Putamen (tissue), 1 donor: ENCODE results near the gene ADGRD1.
"Not testable (repeated sequence)": the region's sequence is repeated elsewhere in the genome, so short reads cannot be mapped to it uniquely, and the experiment has no call there.

Source experiments
- DNase-seq: peaks from one replicate; pipeline ENCODE4 v3.0.0-alpha.2; 2016; ENCODE audit warnings: low spot score

The ADGRD1 gene

DNA sequence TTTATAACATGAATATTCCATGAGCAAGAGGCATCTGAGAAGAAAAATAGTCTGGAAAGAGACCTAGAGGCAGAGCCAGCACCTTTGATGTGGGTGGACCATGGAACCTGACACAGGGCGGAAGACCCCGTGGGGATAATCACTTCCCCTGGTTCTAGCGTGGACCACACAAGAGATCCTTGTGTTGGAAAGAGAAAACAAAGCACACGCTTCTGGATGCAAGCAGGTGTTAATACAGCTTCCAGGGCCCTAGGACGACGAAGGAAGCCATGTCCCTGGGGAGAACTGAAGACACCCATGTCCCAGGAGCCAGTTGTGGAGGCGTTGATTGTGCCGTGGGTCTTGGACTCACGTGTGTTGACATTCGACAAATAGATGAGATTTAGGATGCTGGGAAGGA is 102.9 kb downstream of the ADGRD1 start:
- DNase-seq: no peak

DNA sequence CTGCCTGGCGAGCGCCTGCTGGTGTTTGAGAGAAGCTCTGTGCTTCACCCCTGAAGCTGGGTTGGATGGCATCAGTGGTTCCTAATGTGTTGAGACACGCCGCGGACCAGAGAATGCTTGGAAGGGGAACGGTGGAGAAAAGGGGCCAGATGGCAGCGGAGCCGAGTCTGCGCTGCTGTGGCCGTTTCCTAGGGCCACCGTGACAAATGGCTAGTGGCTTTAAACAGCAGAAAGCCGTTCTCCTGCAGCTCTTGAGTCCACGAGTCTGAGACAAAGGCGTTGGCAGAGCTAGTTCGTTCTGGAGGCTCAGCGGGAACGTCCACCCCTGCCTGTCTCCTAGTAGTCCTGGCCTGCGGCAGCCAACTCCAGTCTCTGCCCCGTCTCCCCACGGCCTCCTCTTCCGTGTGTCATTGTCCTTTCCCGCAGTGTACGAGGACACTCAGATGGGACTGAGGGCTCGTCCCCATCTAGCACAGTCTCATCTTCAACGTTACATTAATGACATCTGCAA is 103.6 kb downstream of the ADGRD1 start:
- no peak for DNase-seq

DNA sequence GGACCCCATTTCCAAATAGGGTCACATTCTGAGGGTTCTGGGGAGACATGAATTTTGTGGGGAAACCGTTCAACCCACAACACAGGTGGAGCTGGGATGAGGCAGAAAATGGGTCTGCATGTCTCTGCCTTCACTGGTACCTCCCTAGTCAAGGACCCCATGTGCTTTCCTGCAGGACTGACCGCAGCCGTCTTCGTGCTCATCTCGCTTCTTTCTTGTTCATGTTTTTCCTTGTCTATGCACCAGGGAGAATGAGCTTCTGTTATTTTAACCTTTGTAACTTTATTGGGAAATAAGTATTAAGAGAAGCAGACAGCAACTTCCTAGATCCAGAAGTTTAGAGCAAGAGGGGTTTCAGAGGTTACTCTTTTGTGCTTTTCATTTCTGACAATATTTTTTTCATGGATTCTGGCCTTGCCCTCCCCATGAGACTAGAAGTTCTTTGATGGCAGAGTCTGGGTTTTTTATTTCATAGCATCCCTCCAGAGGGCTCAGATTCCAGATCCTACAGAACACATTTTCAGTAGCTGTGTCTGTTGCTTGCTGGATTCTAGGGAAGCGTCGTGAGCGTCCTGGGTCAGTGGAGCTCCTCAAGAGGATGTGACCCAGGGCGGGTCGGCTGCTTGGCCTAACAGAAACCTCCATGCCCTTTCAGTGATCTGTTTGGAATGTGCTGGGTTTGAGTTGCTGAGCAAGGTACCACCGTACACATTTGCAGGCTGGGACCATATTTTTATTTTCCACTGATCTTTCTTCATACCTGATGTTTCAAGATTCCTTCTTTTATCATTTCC is 104.2 kb downstream of the ADGRD1 start:
- no peak for DNase-seq

DNA sequence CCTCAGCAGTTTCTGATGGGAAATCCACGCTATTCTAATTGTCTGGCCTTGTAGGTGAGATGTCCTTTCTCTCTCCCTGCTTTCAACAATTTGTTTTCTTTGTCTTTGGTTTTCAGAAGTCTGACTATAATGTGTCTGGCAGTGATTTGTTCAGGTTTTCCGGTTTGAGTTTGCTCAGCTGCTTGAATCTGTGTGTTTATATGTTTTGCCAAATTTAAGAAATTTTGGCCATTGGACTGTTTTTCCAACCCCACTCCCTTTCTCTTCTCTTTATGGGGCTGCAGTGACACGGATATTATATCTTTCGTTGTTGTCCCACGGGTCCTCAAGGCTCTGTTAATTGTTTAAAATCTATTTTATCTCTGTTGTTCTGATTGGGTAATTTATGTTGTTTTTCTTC is 105.0 kb downstream of the ADGRD1 start:
- DNase-seq: no peak

DNA sequence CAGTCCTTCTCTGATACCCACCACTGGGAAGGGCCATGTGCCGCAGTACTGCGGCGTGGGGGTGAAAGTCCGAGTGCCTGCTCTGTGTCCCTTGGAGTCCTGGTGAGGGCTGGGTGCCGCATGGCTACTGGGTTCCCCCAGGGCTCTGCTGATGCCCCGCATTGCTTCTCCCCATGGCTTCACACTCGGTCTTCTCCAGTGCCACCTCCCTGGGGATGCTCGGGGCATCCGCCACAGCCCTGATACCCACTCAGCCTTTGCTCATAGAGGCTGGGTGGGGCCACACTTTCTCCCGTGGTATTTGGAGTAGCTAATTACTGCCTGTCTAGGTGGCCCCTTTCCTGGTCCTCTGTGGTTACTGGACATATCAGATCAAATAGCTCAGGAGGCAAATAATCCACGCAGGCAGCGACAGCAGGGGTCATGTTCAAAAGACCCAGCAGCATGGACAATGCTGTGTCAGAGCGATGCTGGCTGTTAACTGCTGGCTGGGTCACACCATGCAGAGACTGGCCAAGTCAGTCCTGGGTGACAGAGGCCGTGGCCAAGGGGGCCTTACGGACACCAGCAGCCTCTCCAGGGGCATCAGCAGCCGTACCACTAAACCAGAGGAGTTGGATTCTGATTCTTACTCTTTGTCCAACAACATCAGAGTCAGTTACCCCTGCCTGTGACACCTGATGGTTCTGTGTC is 106.5 kb downstream of the ADGRD1 start:
- DNase-seq: no peak

DNA sequence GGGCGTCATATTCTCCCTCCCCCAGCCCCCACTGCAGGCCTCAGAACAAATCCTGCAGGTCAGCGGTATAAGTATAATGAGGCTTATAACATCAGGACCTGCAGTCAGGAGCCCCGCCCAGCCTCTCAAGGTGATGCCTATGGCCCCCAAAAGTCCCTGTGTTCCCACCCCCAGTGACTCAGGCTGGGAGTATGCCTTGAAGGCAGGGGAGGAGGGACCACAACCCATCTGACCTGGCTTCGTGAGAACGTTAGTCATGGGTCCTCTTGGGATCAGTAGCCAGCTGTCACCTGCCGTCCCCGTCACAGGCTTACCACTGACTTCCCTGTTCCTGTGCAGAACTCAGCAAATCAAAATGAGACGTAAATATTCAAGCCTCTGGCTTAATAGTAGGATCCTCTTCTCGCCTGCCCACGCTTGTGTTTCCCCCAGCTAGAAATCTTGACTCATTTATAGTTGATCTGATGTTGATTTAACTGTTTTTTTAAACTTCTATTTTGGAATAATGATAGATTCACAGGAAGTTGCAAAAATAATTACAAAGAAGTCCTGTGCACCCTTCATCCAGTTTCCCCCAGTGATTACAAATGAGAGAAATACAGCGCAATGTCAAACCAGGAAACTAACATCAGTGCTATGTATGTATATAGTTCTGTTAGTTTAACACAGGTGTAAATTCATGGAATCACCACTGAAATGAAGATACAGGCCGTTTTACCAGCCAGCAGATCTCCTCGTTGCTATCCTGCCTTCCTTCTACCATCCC is 107.5 kb downstream of the ADGRD1 start:
- no peak for DNase-seq

DNA sequence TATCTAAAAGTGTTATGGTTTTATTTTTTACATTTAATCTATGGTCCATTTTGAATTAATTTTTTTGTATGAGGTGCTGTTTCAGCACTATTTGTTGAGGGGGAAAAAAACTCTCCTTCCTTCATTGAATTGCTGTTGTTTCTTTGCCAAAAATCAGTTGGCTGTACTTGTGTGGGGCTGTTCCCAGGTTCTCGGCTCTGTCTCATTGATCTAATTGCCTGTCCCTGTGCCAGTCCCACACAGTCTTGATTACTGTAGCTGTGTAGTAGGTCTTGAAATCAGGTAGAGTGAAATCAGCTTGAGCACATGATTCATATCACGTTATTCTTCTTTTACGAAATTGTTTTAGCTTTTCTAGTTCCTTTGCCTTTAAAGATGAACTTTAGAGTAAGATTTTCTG is 109.7 kb downstream of the ADGRD1 start:
- no peak for DNase-seq

DNA sequence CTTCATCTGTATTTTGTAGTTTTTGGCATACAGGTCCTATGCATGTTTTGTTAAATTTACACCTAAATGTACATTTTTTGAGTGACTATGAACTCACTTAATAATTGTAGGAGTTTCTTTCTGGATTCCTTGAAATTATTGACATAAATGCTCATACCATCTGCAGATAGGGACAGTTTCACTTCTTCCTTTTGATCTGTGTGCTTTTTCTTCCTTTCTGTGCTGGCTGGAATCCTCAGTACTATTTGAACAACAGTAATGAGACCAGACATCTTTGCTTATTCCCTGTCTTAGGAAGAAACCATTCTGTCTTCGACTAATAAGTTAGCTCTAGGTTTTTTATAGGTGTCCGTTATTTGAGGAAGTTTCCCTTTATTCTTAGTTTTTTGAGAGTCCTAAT is 110.3 kb downstream of the ADGRD1 start:
- DNase-seq: no peak

DNA sequence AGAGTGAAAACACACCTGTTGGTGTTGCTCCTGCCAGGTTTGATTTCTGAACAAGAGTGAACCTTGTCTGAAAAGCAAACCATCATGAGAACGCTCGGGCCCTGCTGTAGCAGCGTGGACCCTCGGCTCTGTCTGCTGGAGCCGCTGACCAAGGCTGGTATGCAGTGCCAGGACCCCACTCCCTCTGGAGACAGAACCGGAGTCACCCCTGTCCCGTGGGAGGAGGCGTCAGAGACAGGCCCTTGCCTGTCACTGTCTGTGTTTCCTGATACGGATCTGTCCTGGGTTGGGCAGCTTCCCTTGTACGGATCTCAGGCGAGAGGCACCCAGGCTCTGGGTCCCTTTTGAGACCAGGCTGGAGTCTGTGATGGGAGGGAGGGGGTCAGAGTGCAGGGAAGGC is 111.6 kb downstream of the ADGRD1 start:
- DNase-seq: no peak

DNA sequence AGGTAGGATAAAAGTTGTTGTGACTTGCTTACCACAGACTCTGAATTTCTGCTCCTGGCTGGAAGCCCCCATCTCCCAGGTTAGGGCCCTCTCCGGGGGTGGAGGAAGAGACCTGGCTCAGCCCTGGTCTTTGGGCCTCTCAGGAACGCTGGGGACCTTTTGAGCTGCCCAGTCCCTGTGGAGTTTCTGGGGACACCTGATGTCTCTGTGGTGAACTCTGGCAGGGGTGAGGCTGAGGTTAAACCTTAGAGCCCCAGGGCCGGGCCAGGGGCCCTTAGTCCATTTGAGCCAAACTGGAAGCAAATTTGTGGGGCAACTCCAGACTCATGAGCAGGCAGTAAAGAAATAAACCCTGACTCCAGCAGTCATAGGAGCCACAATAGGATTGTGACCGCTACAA is 112.1 kb downstream of the ADGRD1 start:
- DNase-seq: no peak

DNA sequence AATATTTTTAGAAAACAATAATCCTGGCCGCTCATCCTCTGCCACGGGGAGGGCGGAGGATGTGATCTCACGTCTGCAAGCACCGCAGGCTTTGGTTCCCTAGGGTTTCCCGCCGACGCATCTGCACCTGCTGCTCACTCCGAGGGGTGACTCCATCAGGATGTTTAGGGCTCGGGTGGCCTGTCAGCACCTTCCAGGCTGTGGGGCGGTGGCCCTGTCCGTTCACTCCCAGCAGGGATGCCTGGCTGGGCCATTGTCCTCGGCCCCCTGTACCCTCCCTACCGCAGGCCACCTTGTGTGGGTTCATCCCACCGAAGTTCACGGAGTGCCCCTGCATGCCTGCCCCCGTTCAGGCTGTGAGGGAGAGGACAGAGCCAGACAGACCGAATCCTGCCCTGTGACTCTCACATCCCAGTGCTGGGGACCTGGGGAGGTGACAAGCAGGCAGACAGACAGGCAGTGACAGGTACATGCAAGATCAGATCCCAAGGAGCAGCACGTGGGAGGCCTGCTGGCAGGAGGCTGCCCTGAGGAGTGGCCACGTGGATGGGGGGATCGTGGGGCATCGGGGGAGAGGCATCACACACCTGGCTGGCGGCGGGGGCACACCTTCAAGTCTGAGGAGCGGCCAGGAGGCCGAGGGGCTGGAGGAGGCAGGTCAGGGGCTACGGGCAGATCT is 112.6 kb downstream of the ADGRD1 start:
- no peak for DNase-seq

DNA sequence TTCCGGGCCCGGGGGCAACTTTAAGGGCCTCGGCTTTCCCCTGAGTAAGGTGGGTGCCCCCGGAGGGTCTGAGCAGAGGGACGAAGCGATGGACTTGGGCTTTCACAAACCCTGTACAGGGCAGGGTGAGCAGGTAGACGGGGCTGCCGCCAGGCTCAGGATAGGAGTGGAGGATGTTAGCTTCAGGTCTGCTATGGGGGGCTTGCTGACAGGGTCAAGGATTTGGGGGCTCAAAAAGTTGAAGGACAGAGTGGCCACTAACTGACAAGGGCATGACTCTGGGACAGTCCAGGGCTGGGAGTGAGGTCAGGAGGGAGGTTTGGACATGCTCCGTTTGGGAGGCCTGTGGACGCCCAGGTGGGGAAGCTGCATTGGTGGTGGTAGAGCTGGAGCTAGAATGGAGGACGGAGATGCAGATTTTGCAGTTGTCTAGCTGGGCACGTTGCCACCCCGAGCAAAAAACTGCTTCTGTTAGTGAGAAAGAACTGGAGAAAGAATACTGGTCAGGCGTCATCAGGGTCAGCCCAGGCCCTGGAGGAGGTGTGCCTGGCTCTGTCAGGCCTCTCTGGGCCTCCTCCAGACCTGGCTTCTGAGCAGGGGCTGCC is 113.3 kb downstream of the ADGRD1 start:
- DNase-seq: no peak

DNA sequence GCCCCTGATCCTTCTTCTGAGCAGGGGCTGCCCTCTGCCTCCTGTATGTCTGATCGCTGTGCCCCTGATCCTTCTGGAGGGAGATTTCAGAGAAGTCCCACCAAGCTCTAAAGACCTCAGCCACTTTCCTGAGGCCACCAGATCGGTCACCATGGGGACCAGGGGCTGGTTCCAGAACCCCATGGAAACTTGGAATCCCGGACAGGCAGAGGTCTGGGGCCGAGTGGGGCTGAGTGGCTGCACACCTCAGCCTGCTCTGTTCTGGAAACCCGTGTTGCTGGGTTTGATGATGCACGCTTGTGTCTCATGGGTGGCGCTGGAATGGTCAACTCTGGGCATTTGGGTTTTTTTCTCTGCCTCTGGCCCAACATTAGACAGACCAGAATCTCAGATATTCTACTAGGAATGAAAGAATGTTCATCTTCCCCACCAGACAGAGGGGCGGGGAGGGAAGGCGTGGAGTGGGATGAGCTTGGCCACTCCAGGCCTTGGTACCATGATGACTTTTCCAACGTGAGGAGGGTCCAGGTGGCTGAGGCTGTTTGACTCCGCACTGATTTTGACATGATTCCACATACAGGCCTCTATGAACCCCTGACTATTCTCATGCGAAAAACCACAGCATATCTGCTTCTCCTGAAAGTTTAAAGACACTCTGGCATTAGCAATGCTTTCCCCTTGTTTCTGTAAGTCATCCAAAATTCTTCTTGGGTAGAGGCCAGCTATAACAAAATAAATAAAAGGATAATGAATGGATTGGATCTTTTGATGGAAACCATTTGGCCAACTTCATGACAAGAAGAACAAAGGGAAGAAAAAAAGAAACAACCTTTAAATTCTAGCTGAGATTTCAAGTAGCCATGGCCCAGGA is 114.5 kb downstream of the ADGRD1 start:
- no peak for DNase-seq

DNA sequence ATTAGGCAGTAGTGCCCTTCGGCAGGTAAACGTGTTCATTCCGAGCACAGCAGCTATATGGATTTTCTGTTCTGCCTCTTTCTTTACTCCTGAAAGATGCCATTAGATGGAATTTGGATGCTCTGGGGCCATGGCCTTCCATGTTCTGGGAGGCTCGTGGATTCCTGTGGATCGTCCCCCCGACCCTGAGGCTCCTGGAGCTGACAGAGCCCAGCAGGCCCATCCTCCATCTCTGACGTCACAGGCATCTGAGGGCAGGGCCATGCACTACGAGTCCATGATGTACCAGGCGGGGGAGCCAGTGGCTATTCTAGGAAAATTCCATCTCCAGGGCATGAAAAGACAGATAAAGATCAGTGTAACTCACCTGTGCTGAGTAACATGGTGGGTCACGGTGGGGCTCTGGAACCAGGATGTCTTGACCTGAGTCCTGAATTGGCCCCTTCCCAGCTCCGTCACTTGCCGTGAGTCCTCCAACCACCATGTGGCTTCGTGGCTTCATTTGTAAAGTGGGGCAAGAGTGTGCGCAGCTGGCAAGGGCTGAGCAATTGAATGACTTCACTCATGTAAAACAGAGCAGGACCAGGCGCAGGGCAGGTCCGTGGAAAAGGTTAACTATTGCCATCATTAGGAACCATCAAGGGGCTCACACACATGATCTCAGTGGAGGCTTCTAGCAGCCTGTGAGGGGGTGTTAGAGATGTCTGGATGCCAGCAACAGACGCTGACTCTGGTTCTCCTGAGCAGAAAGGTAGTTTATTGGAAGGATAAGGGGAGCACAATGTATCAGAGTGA is 115.4 kb downstream of the ADGRD1 start:
- DNase-seq: not testable (repeated sequence)

DNA sequence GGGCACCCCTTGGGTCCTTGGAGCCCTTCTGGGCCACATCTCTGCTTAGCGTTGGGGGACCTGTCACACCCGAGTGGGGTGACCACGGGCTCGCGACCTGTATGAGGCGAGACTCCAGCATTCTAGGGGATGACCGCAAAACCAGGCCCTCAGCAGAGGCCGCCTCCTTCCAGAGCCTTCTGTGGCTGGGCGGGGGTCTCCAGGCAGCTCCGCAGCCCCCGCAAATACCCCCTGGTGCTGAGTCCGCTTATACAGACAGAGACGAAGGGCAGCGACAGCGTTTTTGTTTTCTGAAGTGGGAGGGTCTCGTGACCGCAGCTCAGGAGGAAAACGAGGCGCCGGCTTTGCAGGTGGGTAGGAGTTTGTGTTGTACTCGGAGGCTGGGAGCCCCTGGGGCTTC is 116.4 kb downstream of the ADGRD1 start:
- not testable (repeated sequence) for DNase-seq

DNA sequence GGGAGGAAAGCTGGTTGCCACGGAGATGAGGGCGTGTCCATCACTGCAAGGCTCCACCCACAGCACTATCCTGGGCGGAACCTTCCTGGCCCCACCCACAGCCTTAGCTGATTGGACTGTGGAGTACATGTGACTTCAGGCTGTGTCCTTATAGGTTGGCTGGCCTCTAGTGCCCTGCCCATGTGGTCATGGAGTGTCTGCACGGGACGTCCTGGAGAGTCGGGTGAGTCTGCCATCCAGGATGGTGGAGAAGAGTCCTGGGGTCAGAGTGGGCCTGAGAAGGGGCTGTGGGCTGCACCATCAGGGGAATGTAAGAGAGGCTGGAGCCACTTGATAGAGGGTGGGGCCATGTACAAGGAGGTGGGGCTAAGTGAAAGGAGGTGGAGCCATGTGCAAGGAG is 117.0 kb downstream of the ADGRD1 start:
- DNase-seq: not testable (repeated sequence)

DNA sequence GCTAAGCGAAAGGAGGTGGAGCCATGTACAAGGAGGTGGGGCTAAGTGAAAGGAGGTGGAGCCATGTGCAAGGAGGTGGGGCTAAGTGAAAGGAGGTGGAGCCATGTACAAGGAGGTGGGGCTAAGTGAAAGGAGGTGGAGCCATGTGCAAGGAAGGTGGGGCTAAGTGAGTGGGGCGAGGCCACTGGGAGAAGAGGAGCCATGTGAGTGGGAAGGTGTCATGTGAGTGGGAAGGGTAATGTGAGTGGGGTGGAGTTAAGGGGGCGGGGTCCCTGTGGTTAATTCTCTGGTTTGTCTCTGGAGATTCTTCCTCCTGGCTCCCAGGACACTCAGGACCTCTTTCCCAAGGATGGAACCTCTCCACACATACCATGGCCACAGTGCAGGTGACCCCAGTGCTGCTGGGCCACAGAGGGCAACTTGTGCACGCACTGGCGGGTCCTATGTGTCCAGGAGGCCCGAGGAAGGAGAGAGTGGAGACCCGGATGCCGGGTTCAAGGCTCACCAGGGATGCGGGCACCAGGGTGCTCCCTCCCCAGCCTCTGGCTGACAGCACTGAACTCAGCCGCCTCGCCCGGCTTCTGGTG is 117.6 kb downstream of the ADGRD1 start:
- DNase-seq: not testable (repeated sequence)

DNA sequence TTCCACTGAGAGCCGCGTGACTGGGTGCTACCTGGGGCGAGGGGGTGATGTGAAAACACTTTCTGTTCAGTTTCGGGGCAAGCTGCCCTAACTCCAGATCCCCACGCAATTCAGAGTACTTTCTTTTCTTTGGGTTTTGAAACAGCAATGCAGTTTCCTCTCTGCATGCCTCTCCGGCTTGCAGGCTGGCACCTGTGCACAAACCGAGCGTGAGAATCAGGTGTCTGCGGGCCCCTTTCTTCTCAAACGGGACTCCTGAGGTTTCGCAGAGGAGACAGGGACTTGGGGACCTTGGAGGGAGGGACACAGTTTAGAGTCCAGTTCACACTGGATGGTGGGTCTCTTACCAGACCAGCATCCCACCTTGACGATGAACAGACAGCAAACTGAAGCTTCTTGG is 118.2 kb downstream of the ADGRD1 start:
- not testable (repeated sequence) for DNase-seq

DNA sequence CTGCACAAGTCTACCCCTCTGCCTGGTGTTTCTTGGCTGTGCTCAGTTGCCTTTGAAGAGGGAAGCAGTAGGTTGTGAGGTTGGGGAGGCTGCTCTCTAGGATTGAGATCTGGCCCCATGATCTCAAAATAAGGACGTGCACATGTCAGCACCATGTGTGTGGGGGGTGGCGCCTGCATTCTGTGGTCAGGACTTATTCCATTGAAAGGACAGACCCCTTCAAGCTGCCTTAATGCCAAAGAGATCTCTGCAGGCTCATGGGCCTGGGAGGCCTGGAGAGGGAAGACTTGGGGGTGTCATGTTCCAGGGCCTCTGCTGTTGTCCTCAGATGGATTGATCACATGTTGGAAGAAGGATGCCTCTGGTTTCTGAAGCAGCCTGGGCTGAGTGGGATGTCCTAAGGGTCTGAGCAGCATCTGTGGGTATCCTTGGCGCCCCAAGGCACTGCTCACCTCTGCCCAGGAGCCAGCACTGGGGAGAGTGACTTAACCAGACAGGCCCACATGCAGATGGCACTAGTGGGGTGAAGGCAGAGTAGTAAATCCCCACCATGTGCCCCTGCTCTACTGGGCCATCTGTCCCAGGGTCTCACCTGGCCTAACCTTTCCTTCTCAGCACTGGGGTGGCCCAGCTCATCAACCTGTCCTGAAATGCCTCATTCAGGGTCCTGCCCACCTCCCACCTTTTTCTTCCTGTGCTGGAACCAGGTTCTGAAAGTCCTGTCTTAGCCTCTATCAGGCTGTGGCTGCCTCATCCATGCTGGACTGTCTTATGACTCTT is 118.9 kb downstream of the ADGRD1 start:
- DNase-seq: no peak
